Lower leg skin (tissue), 3 donors: ENCODE measurements around the gene KRT79.

Experiments
- POLR2A ChIP-seq, 2 donors: fragments of 450-650 bp; IDR thresholded peaks; one replicate each; pipeline ENCODE4 v1.6.1; 2016 to 2017; ENCODE audit warnings: antibody characterized with exemption in 2 of 2, mild to moderate bottlenecking in 1 of 2, moderate library complexity in 1 of 2
- TF ChIP-seq, protein P1 (sequence below), 3 donors: fragments of 450-650 bp; IDR thresholded peaks; one replicate each; pipeline ENCODE4 v1.5.1; 2016; ENCODE audit warnings: antibody characterized with exemption in 3 of 3, mild to moderate bottlenecking in 3 of 3, moderate library complexity in 2 of 3

- no peak for TF ChIP-seq POLR2A (IDR thresholded peaks at IDR 0.05)
- TF ChIP-seq, protein P1, sequence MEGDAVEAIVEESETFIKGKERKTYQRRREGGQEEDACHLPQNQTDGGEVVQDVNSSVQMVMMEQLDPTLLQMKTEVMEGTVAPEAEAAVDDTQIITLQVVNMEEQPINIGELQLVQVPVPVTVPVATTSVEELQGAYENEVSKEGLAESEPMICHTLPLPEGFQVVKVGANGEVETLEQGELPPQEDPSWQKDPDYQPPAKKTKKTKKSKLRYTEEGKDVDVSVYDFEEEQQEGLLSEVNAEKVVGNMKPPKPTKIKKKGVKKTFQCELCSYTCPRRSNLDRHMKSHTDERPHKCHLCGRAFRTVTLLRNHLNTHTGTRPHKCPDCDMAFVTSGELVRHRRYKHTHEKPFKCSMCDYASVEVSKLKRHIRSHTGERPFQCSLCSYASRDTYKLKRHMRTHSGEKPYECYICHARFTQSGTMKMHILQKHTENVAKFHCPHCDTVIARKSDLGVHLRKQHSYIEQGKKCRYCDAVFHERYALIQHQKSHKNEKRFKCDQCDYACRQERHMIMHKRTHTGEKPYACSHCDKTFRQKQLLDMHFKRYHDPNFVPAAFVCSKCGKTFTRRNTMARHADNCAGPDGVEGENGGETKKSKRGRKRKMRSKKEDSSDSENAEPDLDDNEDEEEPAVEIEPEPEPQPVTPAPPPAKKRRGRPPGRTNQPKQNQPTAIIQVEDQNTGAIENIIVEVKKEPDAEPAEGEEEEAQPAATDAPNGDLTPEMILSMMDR (IDR thresholded peaks at IDR 0.05), result no peak
Measured at GRCh38 chr12:52876372-52876771, 42.3 kb upstream of the KRT79 start.
